Left forelimb (tissue), 1 donor: ENCODE results near the gene ALPL.

ENCODE experiments used
- DNase-seq: peaks from one replicate; pipeline ENCODE4 v3.0.0-alpha.2; 2018; ENCODE audit warnings: low spot score

ALPL gene

DNA sequence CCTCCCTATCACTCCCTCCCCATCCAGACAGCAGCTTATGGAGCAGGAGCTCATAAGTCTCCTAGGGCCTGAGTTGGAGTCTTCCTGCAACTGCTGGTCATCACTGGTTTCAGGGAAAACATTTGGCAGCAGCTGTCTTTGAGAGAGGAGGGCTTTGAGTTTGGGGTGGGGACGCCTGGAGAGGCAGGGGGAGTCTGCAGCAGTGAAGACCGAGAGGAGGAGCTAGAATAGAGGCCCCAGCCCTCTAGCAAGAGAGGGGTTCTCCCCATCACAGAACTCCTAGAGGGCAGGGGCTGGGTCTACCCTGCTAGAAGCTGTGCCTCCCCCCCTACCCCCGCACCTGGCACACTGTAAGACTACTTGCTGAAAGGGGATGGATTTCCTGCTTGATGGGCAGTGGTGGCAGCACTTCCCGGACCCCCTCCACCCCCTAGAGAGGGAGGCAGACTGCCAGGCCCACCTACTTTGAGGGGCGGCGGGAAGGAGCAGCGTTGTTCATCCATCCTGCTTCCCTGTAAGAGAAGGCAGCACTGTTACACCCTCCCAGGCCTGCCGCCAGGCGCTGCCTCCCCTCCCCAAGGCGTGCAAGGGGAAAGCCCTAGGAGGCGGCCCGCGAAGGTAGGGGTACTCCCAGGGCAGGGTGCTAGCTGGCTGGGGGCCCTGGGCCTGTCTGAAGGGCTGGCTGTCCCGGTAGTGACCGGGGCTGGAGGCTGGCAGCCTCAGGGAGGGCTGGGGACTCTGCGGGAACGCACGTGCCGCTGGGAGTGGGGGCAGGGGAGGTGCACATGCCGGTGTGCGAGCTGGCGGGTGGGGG lies 109.5 kb downstream of the ALPL start:
- no peak for DNase-seq

DNA sequence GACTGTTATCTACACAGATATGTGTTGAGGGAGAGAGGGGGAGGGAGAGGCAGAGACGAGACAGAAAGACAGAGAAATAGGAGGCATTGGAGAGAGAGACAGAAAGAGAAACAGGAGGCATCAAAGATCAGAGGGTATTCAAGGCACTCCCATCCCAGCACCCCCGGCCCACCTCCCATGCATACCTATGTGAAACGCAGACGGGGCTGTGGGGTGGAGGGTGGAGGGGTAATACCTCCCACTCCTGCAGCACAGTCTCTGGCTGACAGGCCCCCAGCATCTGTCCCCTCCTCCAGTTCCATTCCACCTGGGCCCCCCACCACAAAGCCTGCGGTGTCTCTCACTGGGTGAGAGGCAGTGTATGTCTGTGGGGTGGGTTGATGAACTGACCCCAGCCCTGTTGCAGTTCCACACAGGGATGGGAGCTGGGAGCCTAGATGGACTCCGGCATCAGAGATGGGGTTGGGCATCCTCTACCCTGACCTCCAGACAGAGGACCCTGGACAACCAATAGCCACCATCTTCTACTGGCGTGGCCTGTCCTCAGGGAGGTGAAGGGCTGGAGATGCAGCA lies 110.2 kb downstream of the ALPL start:
- DNase-seq, result no peak

DNA sequence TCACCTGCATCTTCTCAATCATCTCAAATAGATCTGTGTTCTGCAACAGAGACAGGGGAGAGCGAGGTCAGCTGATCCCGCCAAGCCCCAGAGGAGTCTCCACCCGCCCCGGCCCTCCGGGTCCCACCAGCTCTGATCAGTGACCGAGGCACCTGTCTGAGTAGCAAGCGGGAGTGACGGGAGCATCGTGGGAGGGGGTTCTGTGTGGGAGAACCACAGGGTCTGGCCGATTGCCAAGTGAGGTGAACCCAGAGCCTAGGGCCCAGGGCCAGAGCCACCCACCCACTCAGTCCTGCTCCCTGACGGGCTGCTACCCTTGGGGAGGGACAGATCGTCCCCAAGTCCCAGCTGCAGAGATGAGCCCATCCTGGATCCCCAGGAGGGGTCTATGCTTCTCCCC lies 110.8 kb downstream of the ALPL start:
- no peak for DNase-seq

DNA sequence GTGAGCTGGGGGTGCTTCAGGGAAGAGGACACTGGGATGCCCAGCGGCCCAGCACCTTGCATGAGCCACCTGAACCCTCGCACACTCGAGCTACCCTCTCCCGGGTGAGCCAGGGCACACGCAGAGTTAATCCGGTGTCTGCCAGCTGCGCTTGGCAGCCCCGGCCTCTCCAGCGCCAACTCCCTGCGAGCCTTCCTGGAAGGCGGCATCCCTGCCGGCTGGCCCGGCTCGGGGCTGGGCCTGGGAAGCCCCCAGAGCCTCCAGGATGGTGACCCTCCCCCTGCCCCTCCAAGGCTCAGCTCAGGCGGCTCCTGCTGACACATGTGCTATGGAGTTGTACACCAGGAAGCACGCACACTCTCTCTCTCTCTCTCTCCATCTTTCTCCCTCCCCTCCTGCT lies 111.3 kb downstream of the ALPL start:
- DNase-seq, result no peak

DNA sequence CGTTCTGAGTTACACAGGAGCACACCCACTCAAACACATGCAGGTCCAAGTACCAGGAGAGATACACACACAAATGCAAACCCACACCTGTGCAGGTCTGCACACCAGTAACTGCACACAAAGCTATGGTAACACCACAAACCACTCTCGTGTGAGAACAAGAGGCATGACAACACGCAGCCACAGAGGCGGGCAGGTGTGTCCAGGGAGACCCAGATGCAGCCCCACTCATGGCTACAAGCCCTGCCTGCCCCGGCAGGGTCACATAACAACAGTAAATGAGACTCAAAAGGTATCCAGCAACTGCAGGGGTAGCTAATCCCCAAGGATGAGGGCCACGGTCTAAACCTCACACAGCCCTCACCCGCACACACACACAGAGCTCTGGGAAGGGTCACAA lies 111.8 kb downstream of the ALPL start:
- DNase-seq, result no peak

DNA sequence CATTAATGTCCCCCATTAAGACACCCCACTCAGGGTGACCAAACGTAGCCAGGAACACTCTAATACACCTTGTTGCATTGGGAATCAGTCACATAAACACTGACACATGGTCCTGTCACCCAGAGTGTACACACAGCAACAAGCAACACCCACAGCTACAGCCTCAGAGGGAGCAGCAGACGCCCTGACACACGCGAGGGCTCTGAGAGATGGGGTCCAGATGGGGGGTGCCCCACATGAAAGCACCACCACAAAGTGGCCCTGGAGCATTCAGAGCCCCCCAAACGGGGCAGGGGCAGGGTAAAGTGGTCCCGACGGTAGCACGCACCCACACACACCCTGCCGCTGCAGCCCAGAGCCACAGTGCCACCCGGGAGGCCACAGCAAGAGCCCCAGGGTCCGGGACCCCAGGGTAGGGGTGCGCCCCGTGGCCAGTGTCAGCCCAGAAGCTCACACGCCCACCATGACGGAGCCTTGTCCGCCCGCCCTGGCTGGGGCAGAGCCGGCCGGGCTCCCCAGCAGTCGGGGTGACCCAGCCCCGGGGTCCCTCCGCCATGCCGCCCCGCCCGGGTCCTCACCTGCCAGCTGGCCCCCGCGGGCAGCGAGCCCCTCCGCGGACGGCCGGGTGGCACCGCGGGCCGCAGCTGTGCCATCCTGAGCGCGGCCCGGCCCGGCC lies 112.7 kb downstream of the ALPL start:
- no peak for DNase-seq

DNA sequence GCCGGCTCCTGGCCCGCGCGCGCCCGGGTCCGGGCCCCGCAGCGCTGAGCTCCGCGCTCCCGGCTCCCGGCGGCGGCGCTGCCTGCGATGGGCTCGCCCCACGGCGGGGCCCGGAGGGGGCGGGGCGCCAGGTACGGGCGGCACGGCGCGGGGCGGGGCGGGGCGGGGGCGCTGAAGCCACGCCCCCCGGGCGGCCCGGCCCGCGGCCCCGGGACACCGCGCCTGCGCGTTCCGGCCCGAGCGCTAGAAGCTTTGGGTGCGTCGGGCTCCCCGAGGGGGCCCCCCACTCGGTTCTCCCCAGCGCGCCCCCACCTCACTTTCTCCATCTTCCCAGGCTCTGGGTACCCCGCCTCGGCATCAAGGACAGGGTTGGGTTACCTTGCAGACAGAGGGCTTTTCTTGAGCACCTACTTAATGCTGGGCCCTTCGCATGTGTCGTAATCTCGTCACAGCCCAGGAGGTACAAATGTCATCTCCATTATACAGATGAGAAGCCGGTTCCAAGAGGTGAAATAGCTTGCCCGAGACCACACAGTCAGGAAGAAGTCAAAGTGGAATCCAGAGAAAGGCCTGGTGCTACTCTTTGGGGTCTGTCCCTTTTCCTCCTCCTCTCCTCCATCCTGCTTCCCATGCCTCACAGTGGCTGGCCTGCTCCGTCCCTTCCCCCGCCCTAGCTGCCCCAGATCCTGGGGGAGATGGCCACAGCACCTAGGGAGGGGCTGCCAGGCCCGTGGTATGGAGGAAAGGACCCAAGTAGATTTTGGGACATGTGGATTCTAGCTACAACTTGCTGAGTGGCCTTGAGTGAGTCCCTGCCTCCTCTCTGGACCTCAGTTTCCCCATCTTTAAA lies 113.5 kb downstream of the ALPL start:
- no peak for DNase-seq

DNA sequence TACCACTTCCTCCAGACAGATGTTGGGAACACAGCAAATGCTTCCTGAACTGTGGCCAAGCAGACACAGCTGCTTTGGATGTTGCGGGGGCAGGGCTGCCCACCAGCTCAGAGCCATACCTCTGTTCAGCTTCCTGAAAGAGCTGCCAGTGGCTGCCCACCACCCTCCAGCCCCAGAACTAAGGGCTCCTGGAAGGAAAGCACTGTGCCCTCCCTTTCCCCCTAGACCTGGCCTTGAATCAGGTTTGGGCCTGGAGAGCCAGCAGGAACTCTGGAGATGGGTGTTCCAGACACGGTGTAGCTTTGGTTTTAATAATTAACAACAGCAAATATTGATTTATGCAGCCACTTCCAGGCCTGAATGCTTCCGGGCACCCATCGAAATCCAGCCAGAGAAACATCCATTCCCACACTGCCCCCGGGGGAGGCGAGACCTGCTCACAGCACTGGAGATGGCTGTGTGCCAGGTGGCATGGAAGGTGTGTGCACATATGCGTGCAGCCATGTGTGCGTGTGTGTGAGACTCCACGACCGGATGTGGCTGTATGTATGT lies 114.3 kb downstream of the ALPL start:
- no peak for DNase-seq

DNA sequence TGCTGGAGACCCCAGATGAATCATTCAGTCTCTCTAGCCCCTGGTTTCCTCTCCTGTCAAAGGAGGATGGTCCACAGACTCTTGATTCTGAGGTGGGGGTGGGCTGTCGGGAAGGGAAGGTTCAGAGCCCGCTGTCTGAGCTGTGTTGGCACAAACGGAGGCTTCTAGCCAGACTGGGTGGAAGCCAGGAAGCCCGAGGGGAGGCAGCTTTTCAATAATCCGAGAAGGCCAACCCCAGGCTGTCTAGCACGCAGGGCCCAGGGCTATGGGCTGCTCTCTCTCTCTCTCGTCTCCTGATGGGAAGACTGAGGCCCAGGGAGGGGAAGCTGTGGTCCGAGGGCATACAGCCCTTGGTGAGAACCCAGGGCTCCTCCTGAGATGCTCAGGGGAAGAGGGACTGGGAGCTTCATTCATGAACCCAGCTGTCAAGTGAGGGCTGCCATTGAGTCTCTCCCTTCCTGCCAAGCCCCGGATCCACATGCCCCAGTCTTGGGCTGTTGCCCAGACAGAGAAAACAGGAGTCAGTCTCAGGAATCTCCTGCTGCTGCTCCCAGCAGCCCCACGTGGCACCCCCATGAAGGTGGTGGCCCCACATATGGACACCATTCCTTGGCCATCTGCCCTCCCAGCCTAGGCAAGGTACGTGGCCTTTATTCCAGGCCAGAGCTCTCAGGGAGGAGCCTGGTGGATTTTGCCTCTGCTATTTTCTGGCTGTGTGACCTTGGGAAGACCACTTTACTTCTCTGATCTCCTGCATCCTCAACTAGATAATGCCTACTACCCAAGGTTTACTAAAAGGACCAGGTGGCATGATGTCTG lies 115.6 kb downstream of the ALPL start:
- no peak for DNase-seq

DNA sequence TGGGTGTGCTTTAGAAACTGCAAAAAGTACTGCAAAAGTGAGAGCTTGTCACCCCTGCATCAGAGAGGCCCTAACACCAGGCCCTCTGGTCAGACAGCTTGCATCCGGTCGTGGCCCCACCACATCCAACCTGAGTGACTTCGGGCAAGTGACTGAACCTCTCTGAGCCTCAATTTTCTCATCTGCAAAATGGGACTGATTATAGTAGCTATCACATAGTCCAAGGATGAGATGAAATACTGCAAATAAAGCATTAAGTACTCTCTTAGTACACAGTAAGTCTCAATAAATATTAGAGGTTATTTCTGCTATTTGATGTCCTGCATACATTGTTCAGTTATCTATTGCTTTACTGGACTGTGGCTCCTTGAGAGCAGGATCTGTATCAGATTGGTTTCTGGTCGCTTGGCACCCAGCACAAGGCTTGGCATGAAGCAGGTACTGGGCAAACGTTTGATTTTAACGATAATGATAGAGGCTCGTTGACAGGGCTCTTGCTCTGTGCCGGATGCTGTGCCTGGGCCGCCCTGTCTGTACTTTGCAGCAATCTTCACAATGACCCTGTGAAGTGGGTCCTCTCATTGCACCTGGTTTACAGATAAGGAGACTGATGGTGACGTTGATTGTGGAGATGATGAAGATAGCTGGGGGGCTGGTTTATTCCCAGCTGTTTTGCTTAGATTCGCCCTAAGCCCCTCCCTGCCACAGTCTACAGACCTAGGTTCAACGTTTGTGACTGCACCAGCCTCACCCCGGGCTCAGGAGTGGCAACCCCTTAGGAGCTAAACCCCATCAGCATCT lies 116.4 kb downstream of the ALPL start:
- DNase-seq, result no peak

DNA sequence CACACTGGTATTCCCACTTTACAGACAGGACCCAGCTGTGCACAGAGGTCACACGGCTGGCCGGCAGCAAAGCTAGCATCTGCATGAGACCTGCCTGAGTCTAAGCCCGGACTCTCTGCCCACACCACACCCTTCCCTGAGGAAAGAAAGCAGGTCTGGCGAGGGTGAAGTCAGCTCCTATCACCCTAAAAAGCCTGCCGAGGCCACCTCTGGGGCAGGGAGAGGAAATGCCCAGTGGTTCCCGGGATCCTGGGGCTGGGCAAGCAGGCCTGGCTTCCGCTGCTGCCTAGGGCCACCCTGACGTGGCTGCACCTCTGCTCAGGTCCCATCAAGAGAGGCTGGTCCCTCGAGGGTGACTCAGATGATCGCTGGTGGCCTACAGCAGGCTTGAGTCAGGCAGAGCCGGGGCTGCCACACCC lies 117.7 kb downstream of the ALPL start:
- DNase-seq, result no peak
